ENCODE results near the gene GJB1. TPM values are rescaled to one million over a fixed set of nuclear protein-coding genes. Genes with fewer than 3 reads are reported as not detected.

The GJB1 gene
- total and polyA plus RNA-seq, 2 experiments from 2014 or later, result 0.14 TPM; not detected in 1

GRCh38 chrX:71244359-71245128 is 21.5 kb downstream of the GJB1 start:
- DNase-seq (ENCODE audit: low spot score) (no peak), ATAC-seq (no peak)
- Histone ChIP-seq H3K36me3 (ENCODE audit: insufficient read depth) (no peaks in the 10 kb centered on the region), H3K4me2 (no peak overlapping the region), H3K27ac (ENCODE audit: low read depth) (no peak overlapping the region), H3K4me1 (ENCODE audit: insufficient read depth) (no peaks in the 10 kb centered on the region), H3K9me2 (ENCODE audit: insufficient read depth) (no peaks in the 10 kb centered on the region), H4K20me1 (replicated peaks; ENCODE audit: insufficient read depth) (no peaks in the 10 kb centered on the region), H3K27me3 (ENCODE audit: insufficient read depth) (no peaks in the 10 kb centered on the region), H3K79me2 (replicated peaks; ENCODE audit: insufficient read depth) (no peaks in the 10 kb centered on the region), H3F3A (replicated peaks; ENCODE audit: low read depth) (no peaks in the 10 kb centered on the region), H3K4me3 (no peak overlapping the region), H2AFZ (no peak overlapping the region)
- TF ChIP-seq NANOG (IDR thresholded peaks at IDR 0.05; ENCODE audit: borderline replicate concordance) (no peak), ZNF114 (CRISPR knock-in tag; IDR thresholded peaks at IDR 0.05) (no peak), JUNB (IDR thresholded peaks at IDR 0.05; ENCODE audit: unreplicated experiment) (no peak)
- Mint-ChIP-seq H3K27ac (no peak overlapping the region), H3K36me3 (ENCODE audit: low read depth) (peaks cover 96% of the 10 kb centered on the region), H3K9me3 (no peaks in the 10 kb centered on the region), H3K27me3 (ENCODE audit: insufficient read depth, low read depth, poor library complexity) (peaks cover 5% of the 10 kb centered on the region), H3K4me3 (no peak overlapping the region), H3K4me1 (no peaks in the 10 kb centered on the region)

- Mint-ChIP-seq H3K27me3 (ENCODE audit: insufficient read depth, low read depth, poor library complexity) (peaks cover 6% of the 10 kb centered on the region), H3K4me3 (no peak overlapping the region), H3K36me3 (ENCODE audit: low read depth) (peaks cover 97% of the 10 kb centered on the region), H3K4me1 (no peaks in the 10 kb centered on the region), H3K9me3 (no peaks in the 10 kb centered on the region), H3K27ac (no peak overlapping the region)
- H4K20me1 ChIP-seq (replicated peaks; ENCODE audit: insufficient read depth), result no peaks in the 10 kb centered on the region
- DNase-seq (ENCODE audit: low spot score) (no peak), ATAC-seq (no peak)
- H2AFZ ChIP-seq, result no peak overlapping the region
- H3K36me3 ChIP-seq (ENCODE audit: insufficient read depth), result no peaks in the 10 kb centered on the region
- H3F3A ChIP-seq (replicated peaks; ENCODE audit: low read depth), result no peaks in the 10 kb centered on the region
- TF ChIP-seq ETS1 (IDR thresholded peaks at IDR 0.05), result no peak
- H3K4me1 ChIP-seq (ENCODE audit: insufficient read depth), result no peaks in the 10 kb centered on the region
- no peak overlapping the region for H3K4me2 ChIP-seq
- H3K27me3 ChIP-seq (ENCODE audit: insufficient read depth), result no peaks in the 10 kb centered on the region
- no peaks in the 10 kb centered on the region for H3K79me2 ChIP-seq (replicated peaks; ENCODE audit: insufficient read depth)
- no peak overlapping the region for H3K27ac ChIP-seq (ENCODE audit: low read depth)
- no peak overlapping the region for H3K4me3 ChIP-seq
- no peaks in the 10 kb centered on the region for H3K9me2 ChIP-seq (ENCODE audit: insufficient read depth)
Measured at GRCh38 chrX:71245159-71245558, 22.1 kb downstream of the GJB1 start.

- H3K36me3 ChIP-seq (ENCODE audit: insufficient read depth), result no peaks in the 10 kb centered on the region; the same call in 1 of the 2 replicates
- Mint-ChIP-seq H3K27ac (no peak overlapping the region; the same call in 1 of the 2 replicates), H3K4me1 (peaks cover 15% of the 10 kb centered on the region), H3K27me3 (ENCODE audit: insufficient read depth, low read depth, poor library complexity) (peaks cover 10% of the 10 kb centered on the region), H3K9me3 (no peaks in the 10 kb centered on the region), H3K4me3 (peak overlapping the region; percentile 92), H3K36me3 (ENCODE audit: low read depth) (peaks cover 53% of the 10 kb centered on the region)
- peaks cover 9% of the 10 kb centered on the region for H3K4me1 ChIP-seq (ENCODE audit: insufficient read depth)
- H3K9me2 ChIP-seq (ENCODE audit: insufficient read depth), result no peaks in the 10 kb centered on the region
- H3F3A ChIP-seq (replicated peaks; ENCODE audit: low read depth), result no peaks in the 10 kb centered on the region
- no peaks in the 10 kb centered on the region; the same call in 1 of the 2 replicates for H4K20me1 ChIP-seq (replicated peaks; ENCODE audit: insufficient read depth)
- H3K27me3 ChIP-seq (ENCODE audit: insufficient read depth), result no peaks in the 10 kb centered on the region
- no peak overlapping the region for H2AFZ ChIP-seq
- no peak overlapping the region for H3K4me2 ChIP-seq
- no peak overlapping the region for H3K27ac ChIP-seq (ENCODE audit: low read depth)
- no peak for DNase-seq (ENCODE audit: low spot score)
- H3K4me3 ChIP-seq, result no peak overlapping the region
- ATAC-seq, result no peak
- peaks cover 16% of the 10 kb centered on the region for H3K79me2 ChIP-seq (replicated peaks; ENCODE audit: insufficient read depth)
- no peak for TF ChIP-seq ZNF462 (CRISPR knock-in tag; IDR thresholded peaks at IDR 0.05)
- no peak for TF ChIP-seq EZH2phosphoT487 (IDR thresholded peaks at IDR 0.05; ENCODE audit: unreplicated experiment)
- TF ChIP-seq NANOG (IDR thresholded peaks at IDR 0.05; ENCODE audit: borderline replicate concordance), result no peak
Measured at GRCh38 chrX:71250841-71251240, 27.8 kb downstream of the GJB1 start.
